Body of pancreas (tissue), 4 donors: ENCODE results near the gene ACSL1.

Experiments
- CTCF ChIP-seq, 7 experiments: fragments of 450-650 bp in 4 of 7; fragments of 200-600 bp in 3 of 7; sonication (generic) in 3 of 7; IDR thresholded peaks; one replicate each; pipeline ENCODE4 v1.5.1; 2016 to 2019; ENCODE audit warnings: antibody characterized with exemption in 7 of 7
- POLR2A ChIP-seq, 3 donors: fragments of 450-650 bp; IDR thresholded peaks; one replicate each; pipeline ENCODE4 v1.6.1; 2016; ENCODE audit warnings: antibody characterized with exemption in 3 of 3, mild to moderate bottlenecking in 2 of 3

GRCh38 chr4:184844742-184845141 lies 19.0 kb upstream of the ACSL1 start:
- TF ChIP-seq CTCF (IDR thresholded peaks at IDR 0.05): no peak
- TF ChIP-seq POLR2A (IDR thresholded peaks at IDR 0.05): no peak
